H1 (cell line): ENCODE measurements around the gene MRPL34. TPM values are rescaled to one million over a fixed set of nuclear protein-coding genes. Genes with fewer than 3 reads are reported as not detected.

Experiments
- CTCF ChIA-PET: fragments of 300-600 bp; sonication (Branson Sonifier 250); formaldehyde crosslinking; loops from one replicate; lab custom pipeline; 2021; ENCODE audit not compliant: partially characterized antibody; lab: Charles Lee
- POLR2A ChIA-PET: fragments of 300-600 bp; sonication (Branson Sonifier 250); formaldehyde crosslinking; loops from one replicate; lab custom pipeline; 2021; ENCODE audit warnings: inconsistent platforms; ENCODE audit not compliant: partially characterized antibody; lab: Charles Lee
- DNase-seq, 2 experiments: peaks; one replicate each; pipeline versions ENCODE4 v3.0.0 to v3.0.0-alpha.2; 2010 to 2022; ENCODE audit warnings: low spot score in 2 of 2, low read depth in 1 of 2, mixed read lengths in 1 of 2
- FAIRE-seq: peaks from 2 replicates; lab custom pipeline; 2011; peaks lifted over from hg19 to GRCh38; lab: Jason Lieb, UNC
- H2AFZ ChIP-seq: 2 replicates; pipeline ENCODE4 v1.8.1; 2012; ENCODE audit warnings: low read length, inconsistent platforms
- H2AK5ac ChIP-seq: 2 replicates; pipeline ENCODE4 v1.6.1; 2013; ENCODE audit warnings: low read depth, low read length
- H2BK120ac ChIP-seq: replicated peaks from 2 replicates; pipeline ENCODE3; 2013; ENCODE audit warnings: low read depth, low read length, inconsistent platforms
- H2BK12ac ChIP-seq: 2 replicates; pipeline ENCODE4 v1.6.1; 2013; ENCODE audit warnings: low read depth, low read length
- H2BK15ac ChIP-seq: 2 replicates; pipeline ENCODE4 v1.6.1; 2013; ENCODE audit warnings: low read length
- H2BK20ac ChIP-seq: 2 replicates; pipeline ENCODE4 v1.6.1; 2013; ENCODE audit warnings: low read length
- H2BK5ac ChIP-seq: 2 replicates; pipeline ENCODE4 v1.6.1; 2013; ENCODE audit warnings: low read depth, low read length
- H3K14ac ChIP-seq: 2 replicates; pipeline ENCODE4 v1.6.1; 2013; ENCODE audit warnings: inconsistent platforms; ENCODE audit not compliant: insufficient read length
- H3K18ac ChIP-seq: 2 replicates; pipeline ENCODE4 v1.6.1; 2013; ENCODE audit warnings: low read length; ENCODE audit errors: extremely low read depth
- H3K23ac ChIP-seq: 2 replicates; pipeline ENCODE4 v1.6.1; 2013; ENCODE audit warnings: inconsistent platforms; ENCODE audit not compliant: insufficient read length
- H3K23me2 ChIP-seq: 2 replicates; pipeline ENCODE4 v1.6.1; 2013; ENCODE audit warnings: low read depth, low read length
- H3K27ac ChIP-seq: 2 replicates; pipeline ENCODE4 v1.6.1; 2011; ENCODE audit warnings: low read depth, low read length, inconsistent platforms
- H3K27me3 ChIP-seq, 4 experiments: replicated peaks in 1 of 4; 1 replicate in 1 of 4; 2 replicates in 3 of 4; pipeline versions ENCODE4 v1.6.1 to v1.8.1; 2011 to 2013; ENCODE audit warnings: low read length in 3 of 4, mild to moderate bottlenecking in 3 of 4, inconsistent platforms in 2 of 4, mixed read lengths in 2 of 4, moderate library complexity in 1 of 4; ENCODE audit not compliant: control insufficient read depth in 3 of 4, insufficient read depth in 3 of 4; ENCODE audit errors: extremely low read depth in 1 of 4
- H3K36me3 ChIP-seq, 4 experiments: 2 replicates each; pipeline versions ENCODE4 v1.6.1 to v1.8.1; 2011 to 2013; ENCODE audit warnings: mild to moderate bottlenecking in 4 of 4, low read length in 3 of 4, moderate library complexity in 2 of 4, control low read depth in 1 of 4, inconsistent platforms in 1 of 4; ENCODE audit not compliant: insufficient read depth in 4 of 4, control insufficient read depth in 2 of 4
- H3K4ac ChIP-seq: replicated peaks from 2 replicates; pipeline ENCODE3; 2013; ENCODE audit warnings: low read length, low read depth, mixed read lengths, inconsistent platforms; ENCODE audit not compliant: insufficient read length
- H3K4me1 ChIP-seq, 4 experiments: replicated peaks in 1 of 4; 1 replicate in 1 of 4; 2 replicates in 3 of 4; pipeline versions ENCODE4 v1.6.1 to v1.8.1; 2011 to 2013; ENCODE audit warnings: low read length in 3 of 4, inconsistent platforms in 2 of 4, mixed read lengths in 1 of 4; ENCODE audit not compliant: insufficient read depth in 4 of 4, control insufficient read depth in 3 of 4
- H3K4me2 ChIP-seq, 2 experiments: 2 replicates each; pipeline versions ENCODE4 v1.6.1 to v1.8.1; 2011 to 2013; ENCODE audit warnings: low read depth in 2 of 2, low read length in 2 of 2, control low read depth in 1 of 2, inconsistent platforms in 1 of 2, mild to moderate bottlenecking in 1 of 2; ENCODE audit not compliant: insufficient read depth in 1 of 2
- H3K4me3 ChIP-seq, 4 experiments: fragments of 200-600, 300-600 bp in 1 of 4; sonication (generic), shearing (Covaris generic), sonication (Bioruptor Twin) in 1 of 4; 2 replicates each; pipeline versions ENCODE4 v1.5.1 to v1.8.1; 2011 to 2016; ENCODE audit warnings: low read length in 4 of 4, low read depth in 3 of 4, control low read depth in 2 of 4, inconsistent platforms in 2 of 4, mild to moderate bottlenecking in 2 of 4, mixed read lengths in 1 of 4, moderate library complexity in 1 of 4; ENCODE audit not compliant: insufficient read depth in 2 of 4; ENCODE audit errors: extremely low read depth in 1 of 4
- H3K56ac ChIP-seq: replicated peaks from 2 replicates; pipeline ENCODE3; 2013; ENCODE audit warnings: low read depth, mild to moderate bottlenecking, mixed read lengths, low read length, inconsistent platforms; ENCODE audit not compliant: insufficient read length
- H3K79me1 ChIP-seq: 2 replicates; pipeline ENCODE4 v1.6.1; 2013; ENCODE audit warnings: low read depth, low read length, control low read depth
- H3K79me2 ChIP-seq, 2 experiments: 2 replicates each; pipeline versions ENCODE4 v1.6.1 to v1.8.1; 2012 to 2013; ENCODE audit warnings: low read length in 2 of 2, mild to moderate bottlenecking in 2 of 2, inconsistent platforms in 1 of 2; ENCODE audit not compliant: insufficient read depth in 2 of 2, control insufficient read depth in 1 of 2
- H3K9ac ChIP-seq, 4 experiments: replicated peaks in 1 of 4; 1 replicate in 1 of 4; 2 replicates in 3 of 4; pipeline versions ENCODE4 v1.6.1 to v1.8.1; 2011 to 2013; ENCODE audit warnings: low read depth in 3 of 4, low read length in 3 of 4, control low read depth in 2 of 4, mild to moderate bottlenecking in 2 of 4, moderate library complexity in 2 of 4, inconsistent platforms in 1 of 4; ENCODE audit errors: extremely low read depth in 1 of 4
- H3K9me3 ChIP-seq, 2 experiments: 2 replicates each; pipeline versions ENCODE4 v1.6.1 to v1.8.1; 2012 to 2013; ENCODE audit warnings: mild to moderate bottlenecking in 2 of 2, moderate library complexity in 2 of 2, control low read depth in 1 of 2, inconsistent platforms in 1 of 2, low read depth in 1 of 2, low read length in 1 of 2, mixed read lengths in 1 of 2; ENCODE audit not compliant: insufficient read depth in 2 of 2
- H4K20me1 ChIP-seq, 2 experiments: replicated peaks in 1 of 2; 2 replicates each; pipeline versions ENCODE3 to v1.8.1; 2011 to 2013; ENCODE audit warnings: inconsistent platforms in 2 of 2, low read length in 2 of 2, mild to moderate bottlenecking in 1 of 2; ENCODE audit not compliant: insufficient read depth in 2 of 2, control insufficient read depth in 1 of 2
- H4K5ac ChIP-seq: 2 replicates; pipeline ENCODE4 v1.6.1; 2013; ENCODE audit warnings: low read length, low read depth, mixed read lengths, inconsistent platforms; ENCODE audit not compliant: insufficient read length
- H4K8ac ChIP-seq: 2 replicates; pipeline ENCODE4 v1.8.0; 2013; ENCODE audit warnings: mild to moderate bottlenecking, moderate library complexity, low read length, inconsistent platforms; ENCODE audit not compliant: insufficient read depth; ENCODE audit errors: extremely low read depth
- H4K91ac ChIP-seq: replicated peaks from 2 replicates; pipeline ENCODE3; 2013; ENCODE audit warnings: low read length, mixed read lengths, inconsistent platforms; ENCODE audit not compliant: insufficient read length
- CBX8 ChIP-seq: fragments of 300-800, 300-1000 bp; sonication (generic); IDR thresholded peaks from 2 replicates; pipeline ENCODE4 v1.7.1; 2016; ENCODE audit warnings: low read depth, low read length, borderline replicate concordance
- CHD1 ChIP-seq: IDR thresholded peaks from 2 replicates; pipeline ENCODE4 v1.6.1; 2012; ENCODE audit warnings: low read depth, low read length, improper control_type of control experiment
- GTF2F1 ChIP-seq: IDR thresholded peaks from 2 replicates; pipeline ENCODE4 v1.6.1; 2012; ENCODE audit warnings: low read depth, low read length, improper control_type of control experiment, borderline replicate concordance
- KDM1A ChIP-seq: fragments of 200-600, 300-600 bp; sonication (generic); IDR thresholded peaks from 2 replicates; pipeline ENCODE4 v1.7.1; 2016; ENCODE audit warnings: mild to moderate bottlenecking, low read length, borderline replicate concordance
- KDM5A ChIP-seq: fragments of 200-600 bp; IDR thresholded peaks from 2 replicates; pipeline ENCODE4 v1.7.1; 2012; ENCODE audit warnings: mild to moderate bottlenecking, low read length, inconsistent platforms, mixed read lengths
- RNF2 ChIP-seq: fragments of 200-900, 300-1000 bp; sonication (generic); IDR thresholded peaks from 2 replicates; pipeline ENCODE4 v1.7.1; 2016; ENCODE audit warnings: borderline replicate concordance, low read depth, mild to moderate bottlenecking, antibody characterized with exemption, low read length; ENCODE audit not compliant: poor library complexity, severe bottlenecking; ENCODE audit errors: missing control alignments
- SAP30 ChIP-seq: fragments of 300-600 bp; sonication (generic); IDR thresholded peaks from 2 replicates; pipeline ENCODE4 v1.7.1; 2012; ENCODE audit warnings: low read length, moderate library complexity, mild to moderate bottlenecking, inconsistent platforms; ENCODE audit not compliant: insufficient read depth, insufficient replicate concordance
- SRF ChIP-seq: IDR thresholded peaks from 2 replicates; pipeline ENCODE4 v1.6.1; 2011; ENCODE audit warnings: mild to moderate bottlenecking, low read depth, low read length, moderate library complexity
- TCF12 ChIP-seq: IDR thresholded peaks from 2 replicates; pipeline ENCODE4 v1.6.1; 2011; ENCODE audit warnings: low read depth, mild to moderate bottlenecking, low read length
- WGBS, 2 experiments: shearing (Covaris generic) in 1 of 2; methylation state at CpG; one replicate each; pipeline versions ENCODE4 v1.1.6 to v1.1.7; 2013 to 2015; ENCODE audit warnings: low lambda C conversion rate in 2 of 2, mixed read lengths in 2 of 2, inconsistent platforms in 1 of 2, low coverage in 1 of 2, missing lambda C conversion rate in 1 of 2; ENCODE audit not compliant: insufficient replicate concordance in 2 of 2, insufficient coverage in 1 of 2, insufficient read length in 1 of 2; ENCODE audit errors: extremely low coverage in 1 of 2, missing lambda C conversion rate in 1 of 2; 5-methylcytosine and 5-hydroxymethylcytosine counted together
- polyA plus RNA-seq, 7 experiments: library from polyadenylated mRNA; depleted of rRNA in 3 of 7; stranded (reverse) in 5 of 7; unstranded in 2 of 7; fragments of >200 nt in 5 of 7; fragments of 200-250 nt in 2 of 7; gene quantifications; 1 replicate in 5 of 7; 2 replicates in 1 of 7; 4 replicates in 1 of 7; pipeline versions ENCODE4 v1.2.1 to v1.2.3, GENCODE V29; 2011 to 2013; ENCODE audit warnings: missing spikeins in 2 of 7, mixed read lengths in 2 of 7
- total RNA-seq: library from RNA; stranded (reverse); fragmentation: NEBNext Ultra II Directional; extraction: Animal tissue kit (Norgen Biotek cat#: 25700); gene quantifications from 2 replicates; pipeline ENCODE4 v1.2.1, GENCODE V29; 2021

MRPL34 gene
- total and polyA plus RNA-seq, 2 of the 8 experiments (the other 6 are each of a cell fraction or from before 2014, with no cell fraction given), result 91.9 to 99.6 TPM

DNA sequence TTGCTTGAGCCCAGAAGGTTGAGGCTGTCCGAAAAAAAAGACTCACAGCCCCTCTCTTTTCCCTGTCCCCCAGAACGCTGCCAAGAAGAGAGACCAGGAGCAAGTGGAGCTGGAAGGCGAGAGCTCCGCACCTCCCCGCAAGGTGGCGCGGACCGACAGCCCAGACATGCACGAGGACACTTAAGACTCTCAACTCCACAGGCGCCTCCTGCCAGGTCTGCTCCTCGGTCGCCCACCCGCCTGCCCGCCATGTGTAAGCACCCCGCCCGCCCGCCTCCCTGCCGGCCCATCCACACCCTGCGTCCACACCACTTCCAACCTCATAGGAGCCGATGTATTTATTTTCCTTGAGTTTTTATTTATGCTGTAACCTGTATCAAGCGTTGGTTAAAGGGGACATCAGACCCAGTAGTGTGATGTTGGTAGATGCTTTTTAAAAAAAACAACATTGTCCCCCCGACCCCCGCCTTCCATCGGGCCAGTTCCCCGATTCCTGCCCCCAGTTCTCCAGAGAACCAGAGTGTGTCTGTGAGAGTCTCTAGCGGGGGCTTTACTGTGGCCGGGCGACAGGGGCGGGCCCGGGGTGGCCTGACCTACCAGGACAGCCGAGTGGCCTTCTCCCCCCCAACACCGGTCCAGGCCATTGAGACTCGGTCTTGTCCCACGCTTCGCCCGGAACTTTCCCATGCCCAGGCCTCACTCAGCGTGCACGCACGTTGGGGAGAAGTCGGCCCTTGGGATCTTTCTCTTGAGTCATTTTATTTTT, 14.0 kb downstream of the MRPL34 start:
- Histone ChIP-seq H3K4me1 (no peaks in the 10 kb centered on the region; a peak in 1 of 7 replicates), H3K79me2 (no peaks in the 10 kb centered on the region), H4K91ac (no peak overlapping the region), H3K4me3 (no peak overlapping the region), H2BK15ac (no peak overlapping the region), H3K23ac (no peak overlapping the region), H3K18ac (no peak overlapping the region), H3K4me2 (no peak overlapping the region), H4K8ac (no peak overlapping the region), H4K5ac (no peak overlapping the region), H3K9ac (no peak overlapping the region), H3K27ac (no peak overlapping the region), H3K4ac (no peak overlapping the region), H3K36me3 (peaks cover 3 to 40% (median 16%) of the 10 kb centered on the region in 4 experiments; a peak in 7 of 8 replicates), H3K79me1 (no peaks in the 10 kb centered on the region; the same call in 1 of the 2 replicates), H2BK20ac (no peak overlapping the region), H3K23me2 (no peaks in the 10 kb centered on the region), H4K20me1 (peaks cover 0 to 3% of the 10 kb centered on the region in 2 experiments), H3K14ac (no peak overlapping the region), H3K56ac (no peak overlapping the region), H2AFZ (no peak overlapping the region), H3K27me3 (no peaks in the 10 kb centered on the region), H2BK5ac (no peak overlapping the region), H2AK5ac (no peak overlapping the region), H3K9me3 (no peaks in the 10 kb centered on the region), H2BK120ac (no peak overlapping the region), H2BK12ac (no peak overlapping the region)
- no peak for DNase-seq
- 89% methylated on average over 25 of the region's 40 CpGs; no CpG with 5 or more reads in 1 of the 2 experiments for WGBS, 2 experiments
- ChIA-PET CTCF (no interaction called here), POLR2A (interaction anchor here (18.5 kb wide), 1 partner anchor 9 kb away, joined by 329 read pairs; the partner anchor contains the start of gene ANO8)
- TF ChIP-seq KDM5A, result no peak
- no peak for TF ChIP-seq TCF12
- TF ChIP-seq SRF, result no peak
- TF ChIP-seq CBX8, result no peak
- no peak for TF ChIP-seq SAP30
- TF ChIP-seq CHD1, result no peak
- TF ChIP-seq KDM1A, result no peak
- no peak for TF ChIP-seq GTF2F1
- no peak for TF ChIP-seq RNF2
- no peak for FAIRE-seq
